Stimulated activated CD4-positive, alpha-beta T cell treated with anti-CD3 and anti-CD28 coated beads, TNF-alpha, amount 100 ng/mL, for 4 hours (primary cell): Measurements from ENCODE around the gene NETO1.

ENCODE experiments used
- DNase-seq, 3 experiments: peaks; one replicate each; pipeline ENCODE4 v3.0.0-alpha.2; 2020; ENCODE audit warnings: low read depth in 3 of 3

Gene NETO1

DNA sequence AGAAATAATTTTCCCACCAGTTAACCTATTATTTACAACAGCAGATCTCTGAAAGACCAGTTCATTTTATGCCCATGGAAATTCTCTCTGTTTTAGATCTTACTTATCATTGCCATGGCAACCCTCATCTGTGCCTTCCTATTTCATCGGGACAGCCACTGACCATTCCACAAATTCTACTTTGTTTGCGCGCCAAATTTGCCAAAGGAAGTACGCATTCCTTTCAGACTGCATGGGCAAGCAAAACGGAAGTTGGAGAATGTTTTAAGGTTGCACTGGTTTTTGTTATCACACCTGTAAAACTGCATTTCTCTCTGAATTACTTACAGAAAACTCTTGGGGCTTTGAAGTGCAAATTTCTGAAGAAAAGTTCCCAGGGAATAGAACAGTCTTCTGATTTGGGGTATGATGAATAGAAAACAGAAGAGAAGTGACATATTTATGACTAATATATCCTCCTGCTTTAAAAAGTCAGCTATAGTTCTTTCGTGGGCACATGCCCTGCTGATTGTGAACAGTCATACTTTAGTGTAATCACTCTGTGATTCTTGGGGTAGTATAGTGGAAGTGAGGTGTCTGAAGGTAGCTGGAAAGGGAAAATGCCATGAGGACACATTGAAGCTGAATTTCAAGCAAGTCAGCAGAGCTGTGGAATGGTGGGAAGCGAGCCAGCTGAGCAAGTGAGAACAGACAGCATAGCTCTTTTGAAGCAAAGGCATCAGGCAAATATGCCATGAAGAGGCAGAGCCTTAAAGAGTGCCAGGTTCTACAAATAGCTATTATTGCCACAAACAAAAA is 20.9 kb downstream of the NETO1 start:
- no peak for DNase-seq

DNA sequence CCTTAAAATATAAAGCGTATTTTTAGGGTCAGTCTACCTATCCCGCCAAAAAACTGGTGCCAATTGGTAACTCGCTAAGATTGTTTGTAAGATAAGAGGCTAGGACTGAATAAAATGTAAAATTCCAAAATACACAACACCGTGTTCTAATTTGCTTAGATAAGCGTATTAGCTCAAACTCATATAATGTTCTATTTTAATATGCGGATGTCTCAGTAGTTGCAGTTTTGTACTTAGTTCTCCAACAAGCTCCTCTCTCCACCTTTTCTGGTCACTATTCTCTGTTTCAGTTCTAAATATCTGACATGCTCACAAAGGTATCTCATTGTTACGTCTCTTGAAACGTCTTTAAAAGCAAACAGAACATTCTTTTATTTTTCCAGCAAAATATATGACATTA is 24.0 kb downstream of the NETO1 start:
- DNase-seq: no peak

DNA sequence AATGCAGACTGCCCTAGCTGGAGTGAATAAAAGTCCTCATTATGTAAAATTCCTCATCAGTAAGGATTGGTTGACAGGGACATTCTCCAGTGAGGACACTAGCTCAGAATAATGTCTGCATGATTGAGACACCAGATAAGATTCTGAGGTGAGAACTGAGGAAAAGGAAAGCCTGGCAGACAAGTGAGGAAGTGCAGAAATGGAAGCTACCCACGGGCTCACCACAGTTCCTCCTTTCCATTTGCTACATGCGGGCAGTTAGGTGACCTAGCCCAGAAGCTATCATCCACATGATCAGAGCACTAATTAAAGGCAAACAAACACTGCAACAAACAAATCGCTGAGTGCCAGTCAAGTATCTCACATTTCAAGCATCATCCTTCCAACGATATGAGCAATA is 27.7 kb downstream of the NETO1 start:
- DNase-seq: no peak

DNA sequence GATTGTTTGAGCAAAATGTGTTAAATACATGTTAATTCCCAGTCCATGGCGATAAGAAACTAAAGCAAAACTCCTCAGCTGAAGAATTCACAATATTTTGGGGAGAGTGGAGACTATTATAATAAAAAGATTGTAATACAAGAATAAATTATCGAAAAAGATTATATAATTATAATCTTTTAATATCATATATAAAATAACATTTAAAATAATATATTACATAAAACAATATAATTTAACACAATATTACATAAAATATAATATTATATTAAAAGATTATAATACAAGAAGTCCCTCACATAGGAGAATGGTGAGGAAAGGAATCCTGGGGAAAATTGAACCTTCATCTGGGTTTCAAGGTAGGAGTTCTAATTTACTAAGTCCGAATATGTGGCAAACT is 33.1 kb downstream of the NETO1 start:
- DNase-seq: no peak

DNA sequence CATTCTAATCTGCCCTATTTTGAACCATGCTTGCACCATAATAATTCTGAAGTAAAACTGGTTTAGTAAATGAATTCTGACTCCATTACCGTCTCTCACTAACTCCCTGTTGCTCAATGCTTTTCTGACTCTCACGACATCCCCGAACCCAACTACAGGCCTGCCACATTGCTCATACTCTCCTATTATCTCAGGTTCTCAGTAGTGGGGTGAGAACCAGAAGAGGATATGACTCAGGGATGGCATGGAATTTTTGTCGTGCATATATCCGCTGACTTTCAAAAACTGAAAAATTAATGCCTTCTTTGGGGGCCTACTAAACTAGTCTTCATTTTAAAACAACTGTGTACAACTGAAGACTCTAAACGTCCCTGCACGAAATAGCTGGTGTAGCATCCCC is 34.3 kb downstream of the NETO1 start:
- no peak for DNase-seq

DNA sequence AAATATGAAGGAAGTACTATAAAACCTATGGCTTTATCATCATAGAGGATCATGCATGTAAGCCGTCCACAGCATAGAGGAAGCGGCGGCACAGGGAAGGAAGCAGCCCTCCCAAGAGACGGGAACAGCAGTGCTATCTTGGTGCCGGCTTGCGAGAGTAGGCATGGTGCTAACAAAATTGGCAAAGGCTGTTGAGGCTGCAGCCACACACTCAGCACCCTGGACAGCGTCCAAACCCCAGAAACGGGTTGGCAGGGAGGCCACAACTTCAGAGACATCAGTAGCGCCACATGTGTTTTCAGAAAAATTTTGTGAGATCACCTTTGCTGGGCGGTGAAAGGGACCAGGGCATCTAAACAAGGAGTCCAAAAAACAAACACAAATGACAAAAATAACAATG is 37.7 kb downstream of the NETO1 start:
- DNase-seq: no peak

DNA sequence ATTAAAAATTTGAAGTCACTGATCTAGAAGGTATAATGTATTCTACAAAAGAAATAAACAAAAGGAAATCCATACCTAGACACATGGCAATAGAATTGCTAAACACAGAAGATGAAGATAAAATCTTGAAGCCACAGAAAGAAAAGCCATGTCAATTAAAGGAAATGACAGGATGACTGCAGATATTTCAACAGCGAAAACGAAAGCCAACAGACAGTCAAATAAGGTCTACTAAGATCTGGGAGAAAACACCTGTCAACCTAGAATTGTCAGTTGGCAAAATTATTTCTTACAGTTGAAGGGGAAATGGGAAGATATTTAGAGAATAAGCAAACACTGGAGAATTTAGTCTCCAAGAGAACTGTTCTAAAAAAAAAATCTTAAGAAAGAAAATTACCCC is 39.2 kb downstream of the NETO1 start:
- no peak for DNase-seq

DNA sequence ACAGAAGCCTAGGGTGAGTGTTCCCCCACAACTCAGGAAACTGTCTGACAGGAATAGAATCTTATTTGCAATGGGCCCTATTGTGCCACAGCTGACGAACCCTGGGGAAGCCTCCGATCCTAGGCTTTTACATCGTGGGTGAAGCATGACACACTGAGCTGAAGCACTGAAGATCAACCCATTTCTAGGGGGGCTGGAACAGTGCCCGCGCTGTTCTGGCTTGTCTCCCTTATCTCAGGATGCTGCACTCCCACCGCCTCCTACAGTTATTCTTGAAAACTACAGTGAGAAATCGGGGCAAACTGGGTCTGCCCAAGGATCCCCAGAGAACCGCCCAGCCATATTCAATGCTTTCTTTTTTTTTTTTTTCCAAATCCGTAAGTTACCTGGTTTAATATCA is 41.1 kb downstream of the NETO1 start:
- DNase-seq: no peak

DNA sequence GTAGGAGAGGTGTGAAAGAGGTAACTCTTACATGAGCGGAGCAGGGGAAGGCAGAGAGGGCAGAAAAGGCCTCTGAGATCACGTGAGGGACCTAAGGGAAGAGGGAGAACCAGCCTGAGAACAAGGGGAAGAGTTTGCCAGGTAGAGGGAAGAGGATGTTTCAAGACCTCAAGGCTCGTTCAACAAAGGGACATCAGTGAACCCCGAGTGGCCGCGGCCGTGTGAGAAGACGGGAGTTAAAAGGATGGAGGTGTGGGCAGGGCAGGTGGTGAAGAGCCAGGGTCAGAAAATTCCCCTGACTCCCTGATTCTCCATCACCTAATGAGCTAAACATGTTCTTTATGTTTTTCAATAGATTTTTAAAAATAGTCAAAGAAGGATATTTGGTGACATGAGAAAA is 44.4 kb downstream of the NETO1 start:
- DNase-seq: no peak

DNA sequence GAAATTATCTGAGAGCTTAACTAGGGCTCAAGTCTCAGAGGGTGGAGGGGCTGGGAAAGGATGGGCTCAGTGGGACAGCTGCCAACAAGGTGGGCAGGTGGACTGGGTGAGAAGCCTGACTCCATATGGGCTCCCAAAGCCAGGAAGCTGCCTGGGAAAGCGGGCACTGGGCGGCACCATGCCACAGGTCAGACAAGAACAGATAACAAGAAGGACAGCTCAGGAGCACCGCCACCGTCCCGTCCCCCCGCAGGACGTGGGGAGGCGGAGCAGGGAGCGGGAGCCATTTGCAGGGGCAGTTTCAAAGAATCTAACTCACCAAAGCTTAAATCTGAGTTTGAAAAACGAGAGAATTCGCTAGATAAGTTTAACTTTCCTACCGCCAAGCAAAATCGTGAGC is 45.6 kb downstream of the NETO1 start:
- no peak for DNase-seq

DNA sequence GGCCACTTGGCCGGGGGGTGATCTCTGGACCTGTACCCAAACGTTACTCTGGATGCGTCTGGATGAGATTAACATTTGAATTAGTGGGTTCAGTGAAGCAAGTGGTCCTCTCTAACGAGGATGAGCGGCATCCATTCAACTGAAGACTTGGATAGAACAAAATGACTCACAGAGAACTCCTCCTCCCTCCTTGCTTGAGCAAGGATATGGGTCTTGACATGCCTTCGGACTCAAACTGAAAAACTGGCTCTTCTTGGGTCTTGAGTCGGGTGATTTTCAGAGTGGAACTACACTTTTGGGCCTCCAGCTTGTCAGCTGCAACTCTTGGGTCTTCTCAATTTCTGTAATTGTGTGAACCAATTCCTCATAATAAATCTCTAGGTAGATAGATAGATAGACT is 47.2 kb downstream of the NETO1 start:
- DNase-seq: no peak

DNA sequence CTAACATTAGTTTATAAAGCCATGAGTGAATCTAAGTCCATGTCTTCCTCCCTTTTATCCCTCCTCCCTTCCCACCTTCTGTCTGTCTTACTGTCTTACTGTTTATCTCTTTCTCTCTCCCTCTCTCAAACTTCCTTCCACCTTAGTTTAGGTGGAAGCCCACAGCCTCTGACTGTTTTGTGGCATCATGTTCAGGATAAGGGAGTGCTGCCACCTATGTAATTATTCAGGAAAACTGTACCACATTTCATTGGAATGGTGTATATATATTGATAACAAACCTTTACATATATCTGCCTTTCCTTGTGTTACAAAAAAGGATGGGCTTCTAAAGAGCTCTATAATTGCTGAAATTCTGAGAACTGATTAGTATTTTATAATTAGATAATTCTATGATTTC is 48.7 kb downstream of the NETO1 start:
- no peak for DNase-seq

DNA sequence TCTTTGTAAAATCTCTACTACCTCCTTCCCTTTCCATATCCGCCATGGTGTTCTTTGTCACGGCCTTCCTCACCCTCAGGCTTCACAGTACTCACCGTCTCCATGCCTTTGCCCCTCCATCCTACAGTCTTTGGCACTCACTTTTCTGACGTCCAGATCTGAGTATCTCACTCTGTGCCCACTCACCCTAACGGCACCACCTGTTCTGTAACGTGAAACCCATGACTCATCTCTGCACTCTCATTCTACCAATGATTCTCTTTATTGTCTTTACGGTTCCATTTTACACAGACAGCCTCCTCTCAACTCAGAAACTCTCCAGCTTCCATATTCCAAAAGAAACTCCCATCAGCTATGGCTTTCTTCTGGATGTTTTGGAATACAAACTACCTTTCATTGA is 56.7 kb downstream of the NETO1 start:
- DNase-seq: no peak

DNA sequence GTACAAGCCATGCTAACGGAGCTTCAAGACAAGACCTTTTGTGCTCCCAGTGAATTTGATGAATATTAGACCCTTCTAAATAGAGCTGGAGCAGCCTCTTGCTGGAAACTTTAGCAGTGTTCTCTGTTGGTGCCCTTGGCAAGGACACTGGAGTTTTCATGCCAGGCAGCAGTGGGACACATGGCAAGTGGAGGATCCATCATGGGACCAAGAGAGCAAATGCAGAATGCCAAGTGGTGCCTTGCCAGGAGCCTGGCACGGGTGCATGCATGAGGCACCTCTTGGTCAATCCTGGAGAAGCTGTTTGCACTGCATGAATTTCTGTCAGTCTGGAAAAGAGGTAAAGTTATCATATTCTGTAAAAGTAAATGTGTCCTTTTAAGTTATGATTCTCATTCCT is 59.1 kb downstream of the NETO1 start:
- no peak for DNase-seq

DNA sequence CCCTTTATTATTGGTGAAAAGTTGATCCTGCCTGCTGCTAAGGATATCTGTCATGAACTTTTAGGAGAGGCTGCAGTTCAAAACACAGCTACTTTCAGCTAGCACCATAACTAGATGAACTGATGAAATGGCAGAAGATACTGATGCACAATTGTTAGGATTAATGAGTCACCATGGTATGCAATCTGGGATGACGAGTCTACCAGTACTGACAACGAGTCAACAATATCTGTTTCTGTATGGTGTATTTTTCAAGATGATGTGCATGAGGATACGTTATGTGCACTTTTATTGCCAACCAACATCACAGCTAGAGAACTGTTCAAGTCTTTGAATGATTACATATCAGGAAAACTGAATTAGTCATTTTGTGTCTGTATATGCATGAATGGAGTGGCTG is 68.7 kb downstream of the NETO1 start:
- DNase-seq: no peak

DNA sequence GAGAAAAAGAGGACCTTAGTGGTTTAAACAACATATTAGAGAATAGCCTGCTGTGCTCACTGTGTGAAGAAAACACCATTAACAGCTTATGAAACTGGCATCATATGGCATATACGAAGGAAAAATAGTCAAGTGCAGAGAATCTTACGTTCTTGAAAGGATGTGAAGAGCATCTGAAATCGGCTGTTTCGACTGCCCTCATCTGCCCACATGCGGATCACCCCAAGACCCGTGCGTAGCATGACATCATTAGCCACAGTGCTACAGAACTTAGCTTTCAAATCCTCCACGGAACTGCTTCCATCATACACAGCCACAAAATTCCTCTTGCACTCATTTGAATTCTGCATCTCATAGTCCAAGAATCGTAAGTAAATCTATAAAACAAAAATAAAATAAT is 84.3 kb downstream of the NETO1 start:
- no peak for DNase-seq

DNA sequence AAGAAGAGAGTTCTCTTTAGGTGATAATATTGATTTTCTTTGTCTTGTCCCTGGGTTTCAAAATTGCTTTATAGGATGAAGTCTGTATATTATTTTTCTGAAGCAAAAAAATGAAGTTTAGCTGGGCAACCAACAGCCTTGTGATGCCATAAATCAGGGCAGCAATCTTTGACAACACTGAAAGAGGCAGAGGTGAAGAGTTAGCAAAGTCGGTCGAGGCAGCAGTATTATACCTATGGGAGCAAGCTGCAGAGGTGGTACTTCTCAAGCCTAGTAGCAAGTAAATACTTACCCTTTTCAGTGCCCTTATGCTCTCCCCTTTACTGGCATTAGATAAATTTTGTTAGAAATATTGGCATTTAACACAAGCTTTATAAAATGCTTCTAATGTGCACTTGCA is 92.9 kb downstream of the NETO1 start:
- DNase-seq: no peak

DNA sequence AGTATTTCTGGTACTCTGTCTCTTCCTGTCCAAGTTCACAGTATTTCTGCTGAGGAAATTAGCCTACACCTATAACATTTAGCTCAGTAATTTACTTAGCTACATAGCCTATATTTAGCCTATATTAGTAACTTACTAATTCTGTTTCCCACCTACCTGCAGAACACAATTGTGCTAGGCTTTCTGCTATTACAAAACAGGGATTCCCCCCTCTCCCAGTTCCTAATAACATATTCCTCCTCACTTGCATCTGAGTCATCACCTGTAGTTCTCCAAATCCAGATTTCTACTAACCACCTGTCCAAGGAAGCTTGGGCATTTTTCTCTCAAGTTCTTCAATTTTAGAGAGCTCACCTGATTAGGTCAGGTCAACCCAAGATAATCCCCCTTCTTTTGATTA is 94.9 kb downstream of the NETO1 start:
- DNase-seq: no peak

DNA sequence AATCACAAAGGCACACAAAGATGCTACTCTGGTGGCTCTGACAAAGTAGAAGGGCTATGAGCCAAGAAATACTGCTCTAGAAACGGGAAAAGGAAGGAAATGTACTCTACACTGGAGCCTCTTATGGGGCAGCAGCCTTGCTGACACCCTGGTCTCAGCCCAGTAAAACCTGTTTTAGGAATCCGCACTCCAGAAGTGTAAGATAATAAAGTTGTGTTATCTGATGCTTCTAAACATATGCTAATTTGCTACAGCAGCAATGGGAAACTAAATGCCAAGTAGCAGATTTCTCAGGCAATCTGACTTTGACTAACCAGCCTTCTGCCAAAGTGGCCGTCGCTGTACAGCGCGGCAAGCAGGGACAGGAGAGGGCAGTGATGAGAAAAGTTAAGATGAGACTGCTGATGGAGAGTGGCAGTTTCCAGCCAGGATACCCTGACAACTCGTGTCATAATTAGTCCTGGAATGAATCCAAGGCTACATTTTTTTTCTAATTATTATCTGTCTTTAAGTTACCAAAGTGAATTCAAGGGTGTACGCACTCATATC is 99.0 kb downstream of the NETO1 start:
- DNase-seq: no peak

DNA sequence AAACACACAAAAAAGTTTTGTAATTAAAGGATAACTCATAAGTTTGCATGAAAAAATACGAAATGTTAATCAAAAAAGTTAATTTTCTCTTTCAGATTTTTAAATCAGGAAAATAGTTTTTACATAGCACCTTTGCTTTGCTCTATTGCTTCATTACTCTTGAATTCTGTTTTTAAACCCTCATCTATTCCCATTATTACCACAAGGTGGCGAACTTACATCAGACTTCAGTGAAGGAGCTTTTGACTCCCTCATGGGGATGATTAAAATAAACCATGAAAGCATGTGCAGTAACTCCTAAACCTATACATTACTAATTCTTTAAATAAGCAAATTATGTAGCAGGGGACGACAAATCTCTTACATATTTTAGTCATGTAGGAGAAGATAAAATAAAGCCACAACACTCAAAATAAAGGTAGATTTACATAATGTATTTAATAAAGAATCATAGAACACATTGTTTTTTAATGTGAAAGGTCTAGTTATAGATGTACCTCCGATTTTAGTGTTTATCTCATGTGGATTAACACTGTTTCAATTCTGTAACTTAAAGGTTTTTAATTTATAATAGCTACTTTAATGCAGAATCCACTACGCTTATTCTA is 105.2 kb downstream of the NETO1 start:
- DNase-seq: no peak

DNA sequence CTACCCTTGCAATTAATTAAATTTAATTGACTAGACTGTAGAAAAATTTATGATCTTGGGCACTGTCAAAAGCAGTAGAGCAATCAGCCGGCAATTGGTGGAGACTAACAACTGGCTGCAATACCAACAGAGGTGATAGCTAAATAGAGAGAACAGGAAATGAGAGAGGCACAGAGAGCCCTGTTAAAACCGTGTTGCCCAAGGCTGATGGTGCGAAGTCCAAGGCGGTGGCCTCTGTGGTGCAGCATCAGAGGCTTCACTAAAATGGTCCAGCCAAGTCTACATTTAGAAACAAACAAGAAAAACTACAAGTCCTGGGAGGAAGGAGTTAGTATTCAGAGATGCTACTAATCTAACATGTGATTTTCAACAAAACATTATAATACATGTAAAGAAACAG is 115.6 kb downstream of the NETO1 start:
- DNase-seq: no peak

DNA sequence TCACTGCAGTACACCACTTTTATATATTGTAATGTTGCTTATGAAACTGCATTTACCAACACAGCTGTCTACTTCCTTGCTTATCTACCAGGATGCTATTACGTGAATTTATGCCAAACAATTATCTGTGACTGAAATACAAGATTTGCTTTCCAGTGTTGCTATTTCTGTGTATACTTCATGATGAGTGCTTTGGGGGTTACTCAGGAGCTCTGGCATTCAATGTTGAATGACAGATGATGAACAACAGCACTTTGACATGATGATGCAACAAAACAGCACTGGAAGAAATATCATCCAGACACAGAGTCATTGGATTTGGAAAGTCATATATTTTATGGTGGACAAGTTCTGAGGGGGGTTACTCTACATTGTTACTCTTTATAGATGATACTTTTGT is 125.8 kb downstream of the NETO1 start:
- DNase-seq: no peak

DNA sequence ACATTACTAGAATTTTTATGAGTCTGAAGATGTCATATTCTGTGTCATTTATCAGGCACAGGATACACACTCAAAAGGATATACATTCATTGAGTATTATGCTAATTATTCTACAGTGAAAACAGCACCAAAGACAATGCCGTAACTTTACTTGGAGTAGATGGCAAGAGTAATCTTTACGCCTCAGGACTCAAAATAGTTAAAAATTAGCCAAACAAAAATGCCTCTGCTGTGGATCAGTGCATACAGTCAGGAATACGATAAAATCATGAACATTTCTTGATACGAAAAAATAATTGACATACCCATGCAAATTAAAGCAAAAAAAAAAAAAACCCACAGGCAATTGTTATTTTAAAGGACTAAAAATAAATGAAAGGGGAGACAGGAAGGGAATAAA is 129.7 kb downstream of the NETO1 start:
- no peak for DNase-seq

DNA sequence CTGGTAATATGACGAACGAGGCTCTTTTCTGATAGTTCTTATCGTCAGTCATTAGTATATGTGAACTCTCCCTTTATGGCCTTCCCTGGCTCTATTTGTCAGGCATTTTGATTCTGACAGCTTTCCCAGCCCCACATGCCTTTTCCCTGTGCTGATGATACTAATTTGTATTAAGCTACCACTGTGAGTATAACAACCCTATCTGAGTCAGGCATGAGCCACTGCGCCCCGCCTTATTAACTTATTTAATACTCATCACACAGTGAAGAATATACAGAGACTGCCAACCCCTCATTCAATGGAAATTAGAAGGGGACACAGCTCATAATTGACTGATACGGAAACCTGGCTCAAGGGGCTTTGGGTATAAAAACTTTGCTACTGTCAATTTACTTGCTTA is 140.0 kb downstream of the NETO1 start:
- DNase-seq: no peak
